OCI-LY7 (cell line): Measurements from ENCODE around the gene FCHSD2. TPM values are rescaled to one million over a fixed set of nuclear protein-coding genes. Genes with fewer than 3 reads are reported as not detected.

Experiments
- BruUV-seq: library from RNA; stranded (reverse); fragments of 400-500 nt; replicated peaks from 2 replicates; lab custom pipeline; 2021; lab: Mats Ljungman, UMichigan
- CTCF ChIA-PET: fragments of 300-600 bp; sonication (Branson Sonifier 250); formaldehyde crosslinking; loops from one replicate; lab custom pipeline; 2022; ENCODE audit warnings: antibody characterized with exemption; ENCODE audit not compliant: unreplicated experiment; lab: Charles Lee
- POLR2A ChIA-PET: fragments of 300-600 bp; sonication (Branson Sonifier 250); formaldehyde crosslinking; loops from one replicate; lab custom pipeline; 2022; ENCODE audit warnings: antibody characterized with exemption; lab: Charles Lee
- DNase-seq: peaks from one replicate; pipeline ENCODE4 v3.0.0-alpha.2; 2015; ENCODE audit warnings: low spot score
- H2AFZ ChIP-seq: fragments of 200-600 bp; sonication (generic), shearing (Covaris generic); 2 replicates; pipeline ENCODE4 v1.6.1; 2014; ENCODE audit warnings: mild to moderate bottlenecking, antibody characterized with exemption, low read length, moderate library complexity
- H3K27ac ChIP-seq: fragments of 200-600 bp; sonication (generic); 2 replicates; pipeline ENCODE4 v1.5.1; 2014; ENCODE audit warnings: mixed run types, low read depth, mild to moderate bottlenecking, moderate library complexity, low read length, inconsistent platforms; ENCODE audit not compliant: poor library complexity, severe bottlenecking
- H3K36me3 ChIP-seq: fragments of 200-600 bp; sonication (generic); 2 replicates; pipeline ENCODE4 v1.6.1; 2014; ENCODE audit warnings: mild to moderate bottlenecking, antibody characterized with exemption, low read length, moderate library complexity, mixed read lengths; ENCODE audit not compliant: insufficient read depth
- H3K4me1 ChIP-seq: fragments of 200-600 bp; sonication (generic); 2 replicates; pipeline ENCODE4 v1.5.1; 2014; ENCODE audit warnings: mild to moderate bottlenecking, low read length; ENCODE audit not compliant: insufficient read depth, poor library complexity, severe bottlenecking
- H3K4me2 ChIP-seq: fragments of 200-600 bp; sonication (generic); 2 replicates; pipeline ENCODE4 v1.6.1; 2014; ENCODE audit warnings: mild to moderate bottlenecking, low read length
- H3K4me3 ChIP-seq: fragments of 200-600 bp; sonication (generic); 2 replicates; pipeline ENCODE4 v1.5.1; 2014; ENCODE audit warnings: mild to moderate bottlenecking, low read depth, low read length; ENCODE audit not compliant: poor library complexity, severe bottlenecking
- H3K79me2 ChIP-seq: fragments of 200-600 bp; sonication (generic); 2 replicates; pipeline ENCODE4 v1.6.1; 2016; ENCODE audit warnings: low read depth, mild to moderate bottlenecking, low read length, moderate library complexity, mixed read lengths; ENCODE audit not compliant: insufficient read depth
- H3K9me2 ChIP-seq: fragments of 200-600 bp; sonication (generic); 2 replicates; pipeline ENCODE4 v1.6.1; 2016; ENCODE audit warnings: mild to moderate bottlenecking, low read length, mixed read lengths; ENCODE audit not compliant: insufficient read depth
- H3K9me3 ChIP-seq: fragments of 200-600 bp; sonication (generic); 2 replicates; pipeline ENCODE4 v1.6.1; 2014; ENCODE audit warnings: mild to moderate bottlenecking, mixed run types, low read length, mixed read lengths
- H4K20me1 ChIP-seq: fragments of 200-600 bp; sonication (generic); 2 replicates; pipeline ENCODE4 v1.6.1; 2014; ENCODE audit warnings: mild to moderate bottlenecking, antibody characterized with exemption, low read length, moderate library complexity, mixed read lengths; ENCODE audit not compliant: insufficient read depth
- EZH2phosphoT487 ChIP-seq: fragments of 200-600 bp; sonication (generic); IDR thresholded peaks from 2 replicates; pipeline ENCODE4 v1.6.1; 2018; ENCODE audit warnings: low read depth, borderline replicate concordance, mild to moderate bottlenecking, mixed run types, antibody characterized with exemption, low read length, moderate library complexity, mixed read lengths
- intact Hi-C: fragments of 100-400 bp; cut with micrococcal nuclease; formaldehyde crosslinking; loops from one replicate; pipeline ENCODE4 v1.10.0; 2022; ENCODE audit not compliant: unreplicated experiment
- total RNA-seq, 2 experiments: library from RNA; depleted of rRNA in 1 of 2; stranded (reverse); fragments of >200 nt in 1 of 2; shearing (Covaris generic) in 1 of 2; gene quantifications; 2 replicates each; pipeline ENCODE4 v1.2.3, GENCODE V29; 2014 to 2022
- TF ChIP-seq, protein P1 (sequence below): fragments of 200-600 bp; sonication (generic); conservative IDR thresholded peaks from 2 replicates; pipeline ENCODE4 v1.5.1; 2014; ENCODE audit warnings: mild to moderate bottlenecking, antibody characterized with exemption, low read length, moderate library complexity, mixed read lengths

FCHSD2 gene
- total RNA-seq, 2 experiments from 2014 or later, result 39.0 to 147 TPM

DNA sequence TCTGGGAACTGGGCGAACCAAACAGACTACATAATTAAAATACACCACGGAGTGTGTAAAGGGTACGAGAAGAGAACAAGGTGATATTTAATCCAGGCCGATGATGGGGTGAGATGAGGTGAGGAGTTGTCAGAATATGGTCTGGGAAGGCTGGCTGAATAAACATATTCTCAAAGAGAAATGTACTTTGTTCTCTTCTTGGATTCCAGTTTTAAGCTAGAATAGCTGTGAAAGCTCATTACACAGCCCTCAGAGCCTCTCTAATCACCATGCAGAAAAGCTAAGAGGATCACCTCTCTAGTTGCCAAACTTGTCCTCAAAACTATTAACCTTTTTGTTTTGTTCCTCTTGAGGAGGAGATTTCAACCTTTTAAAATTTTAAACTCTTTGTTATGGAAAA lies 238.1 kb downstream of the FCHSD2 start:
- intact Hi-C loops, result no loop called here
- TF ChIP-seq, protein P1, sequence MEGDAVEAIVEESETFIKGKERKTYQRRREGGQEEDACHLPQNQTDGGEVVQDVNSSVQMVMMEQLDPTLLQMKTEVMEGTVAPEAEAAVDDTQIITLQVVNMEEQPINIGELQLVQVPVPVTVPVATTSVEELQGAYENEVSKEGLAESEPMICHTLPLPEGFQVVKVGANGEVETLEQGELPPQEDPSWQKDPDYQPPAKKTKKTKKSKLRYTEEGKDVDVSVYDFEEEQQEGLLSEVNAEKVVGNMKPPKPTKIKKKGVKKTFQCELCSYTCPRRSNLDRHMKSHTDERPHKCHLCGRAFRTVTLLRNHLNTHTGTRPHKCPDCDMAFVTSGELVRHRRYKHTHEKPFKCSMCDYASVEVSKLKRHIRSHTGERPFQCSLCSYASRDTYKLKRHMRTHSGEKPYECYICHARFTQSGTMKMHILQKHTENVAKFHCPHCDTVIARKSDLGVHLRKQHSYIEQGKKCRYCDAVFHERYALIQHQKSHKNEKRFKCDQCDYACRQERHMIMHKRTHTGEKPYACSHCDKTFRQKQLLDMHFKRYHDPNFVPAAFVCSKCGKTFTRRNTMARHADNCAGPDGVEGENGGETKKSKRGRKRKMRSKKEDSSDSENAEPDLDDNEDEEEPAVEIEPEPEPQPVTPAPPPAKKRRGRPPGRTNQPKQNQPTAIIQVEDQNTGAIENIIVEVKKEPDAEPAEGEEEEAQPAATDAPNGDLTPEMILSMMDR, result no peak
- no peak for TF ChIP-seq EZH2phosphoT487
- no peaks in the 10 kb centered on the region for H4K20me1 ChIP-seq
- no peak for DNase-seq
- peaks cover 79% of the 10 kb centered on the region for H3K36me3 ChIP-seq
- ChIA-PET CTCF (no interaction called here), POLR2A (no interaction called here)
- H3K4me3 ChIP-seq, result no peak overlapping the region
- no peaks in the 10 kb centered on the region; the same call in 1 of the 2 replicates for H3K79me2 ChIP-seq
- no TSS peak for BruUV-seq
- H3K9me3 ChIP-seq, result peaks cover 18% of the 10 kb centered on the region; the same call in 1 of the 2 replicates
- H3K9me2 ChIP-seq, result no peaks in the 10 kb centered on the region
- no peak overlapping the region for H3K4me2 ChIP-seq
- no peak overlapping the region for H2AFZ ChIP-seq
- no peak overlapping the region for H3K27ac ChIP-seq
- H3K4me1 ChIP-seq, result no peaks in the 10 kb centered on the region

DNA sequence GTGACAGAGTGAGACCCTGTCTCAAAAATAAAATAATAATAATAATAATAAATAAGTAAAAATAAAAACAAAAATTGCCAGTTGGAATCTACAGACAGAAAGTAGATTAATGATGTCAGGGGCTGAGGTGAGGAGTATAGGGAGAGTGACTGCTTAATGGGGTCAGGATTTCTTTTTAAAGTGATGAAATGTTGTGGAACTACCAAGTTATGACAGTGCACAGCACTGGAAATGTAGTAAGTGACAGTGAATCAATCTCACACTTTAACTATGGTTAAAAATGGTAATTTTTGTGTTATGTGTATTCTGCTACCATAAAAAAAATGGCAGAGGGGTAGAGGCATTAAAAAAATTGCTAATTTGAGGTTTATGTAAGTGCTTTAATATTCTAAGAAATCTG lies 240.7 kb downstream of the FCHSD2 start:
- no TSS peak for BruUV-seq
- no peaks in the 10 kb centered on the region for H3K9me3 ChIP-seq
- TF ChIP-seq, protein P1, result no peak
- TF ChIP-seq EZH2phosphoT487, result no peak
- H3K4me3 ChIP-seq, result no peak overlapping the region
- no peak for DNase-seq
- peaks cover 77% of the 10 kb centered on the region for H3K36me3 ChIP-seq
- no peak overlapping the region for H3K27ac ChIP-seq
- no peak overlapping the region for H2AFZ ChIP-seq
- H3K79me2 ChIP-seq, result no peaks in the 10 kb centered on the region
- H3K4me1 ChIP-seq, result no peaks in the 10 kb centered on the region
- no peak overlapping the region for H3K4me2 ChIP-seq
- CTCF ChIA-PET, result no interaction called here
- intact Hi-C loops, result no loop called here
- no peaks in the 10 kb centered on the region for H4K20me1 ChIP-seq
- no peaks in the 10 kb centered on the region for H3K9me2 ChIP-seq
- POLR2A ChIA-PET, result no interaction called here

DNA sequence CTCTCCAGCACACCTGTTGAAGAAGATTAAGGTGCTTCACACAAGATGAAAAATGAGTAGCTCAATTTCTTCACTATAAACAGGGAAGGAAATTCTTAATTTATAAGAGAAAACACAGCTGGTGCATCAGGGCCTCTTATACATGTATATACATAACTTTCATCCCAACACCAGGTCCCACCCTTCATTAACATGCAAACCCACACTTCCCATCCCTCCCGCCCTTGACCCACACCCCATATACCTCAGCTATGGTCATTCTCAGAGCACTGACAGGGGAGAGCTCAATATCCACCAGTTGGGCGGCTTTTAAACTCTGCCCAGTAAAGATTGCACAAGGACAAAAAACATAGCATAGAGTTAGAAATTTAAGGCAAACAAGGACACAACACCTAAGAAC lies 242.1 kb downstream of the FCHSD2 start:
- CTCF ChIA-PET, result interaction anchor here (0.6 kb wide), 1 partner anchor 28 kb away, joined by 6 read pairs; no protein-coding TSS in a partner anchor
- H3K27ac ChIP-seq, result no peak overlapping the region
- no TSS peak for BruUV-seq

More for the DNA sequence above, 242.1 kb downstream of the FCHSD2 start:
- no peaks in the 10 kb centered on the region for H4K20me1 ChIP-seq
- intact Hi-C loops, result no loop called here
- no peaks in the 10 kb centered on the region for H3K9me2 ChIP-seq
- peaks cover 88% of the 10 kb centered on the region for H3K36me3 ChIP-seq
- no peak overlapping the region for H3K4me2 ChIP-seq
- no peak overlapping the region for H2AFZ ChIP-seq
- no peaks in the 10 kb centered on the region for H3K4me1 ChIP-seq
- H3K4me3 ChIP-seq, result no peak overlapping the region
- H3K9me3 ChIP-seq, result no peaks in the 10 kb centered on the region
- POLR2A ChIA-PET, result interaction anchor here (0.7 to 1.3 kb wide), 2 partner anchors 10 to 176 kb away, joined by 3 to 5 read pairs; no protein-coding TSS in a partner anchor
- TF ChIP-seq, protein P1, result no peak
- TF ChIP-seq EZH2phosphoT487, result no peak
- no peaks in the 10 kb centered on the region for H3K79me2 ChIP-seq
- DNase-seq, result no peak
